Kidney tubule cell (primary cell): Measurements from ENCODE around the gene VPS8.

Experiments
- DNase-seq: peaks from one replicate; pipeline ENCODE4 v3.0.0-alpha.2; 2018; ENCODE audit warnings: low spot score

Gene VPS8

DNA sequence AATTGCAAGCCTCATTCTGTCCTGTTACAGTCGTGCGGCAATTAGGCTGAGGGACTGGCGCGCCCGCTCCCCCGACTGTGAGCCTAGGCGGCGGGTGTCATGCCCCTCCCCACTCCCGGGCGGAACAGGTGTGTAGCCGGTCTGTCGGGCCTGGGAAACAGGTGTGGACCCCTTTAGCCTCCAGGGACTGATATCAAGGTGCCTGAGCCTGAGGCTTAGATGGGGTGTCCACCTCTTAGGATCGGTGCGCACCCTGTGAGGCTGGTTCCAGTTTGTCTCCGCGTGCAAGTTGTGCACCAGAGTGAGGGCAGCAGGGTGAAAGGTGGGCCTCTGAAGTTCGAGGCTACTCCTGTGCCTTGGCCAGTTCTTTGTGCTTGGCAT lies 686 bp downstream of the VPS8 start:
- no peak for DNase-seq

DNA sequence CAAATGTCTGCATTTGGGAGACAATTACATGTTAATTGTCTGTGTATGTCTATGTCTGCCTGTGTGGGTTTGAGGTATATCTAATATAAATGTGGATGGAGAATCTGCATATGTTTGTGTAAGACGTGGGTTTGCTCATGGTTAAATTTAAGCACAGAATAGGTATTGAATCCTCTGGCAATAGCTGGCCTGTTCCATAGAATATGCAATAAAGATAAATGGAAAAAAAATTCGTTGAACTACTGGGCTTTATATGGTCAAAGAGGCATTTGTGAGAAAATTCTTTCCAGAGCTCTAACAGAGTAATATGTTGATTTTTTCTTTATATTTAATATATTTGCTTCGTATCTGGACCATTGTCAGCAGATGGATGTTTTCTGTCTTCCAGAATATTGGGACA lies 1.4 kb downstream of the VPS8 start:
- DNase-seq, result no peak

DNA sequence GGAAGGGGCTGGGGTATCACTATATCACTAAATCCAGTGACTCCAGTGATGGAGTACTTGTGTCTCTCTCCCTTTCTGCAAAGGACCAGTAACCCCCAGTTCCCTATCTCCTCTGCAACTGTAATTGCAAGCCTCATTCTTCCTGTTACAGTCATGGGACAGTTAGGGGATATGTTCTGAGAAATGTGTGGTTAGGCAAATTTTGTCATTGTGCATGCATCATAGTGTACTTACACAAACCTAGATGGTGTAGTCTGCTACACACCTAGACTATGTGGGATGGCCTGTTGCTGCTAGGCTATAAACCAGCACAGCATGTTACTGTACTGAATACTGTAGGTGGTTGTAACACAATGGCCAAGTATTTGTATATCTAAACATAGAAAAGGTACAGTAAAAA lies 2.2 kb downstream of the VPS8 start:
- peak; percentile 26 for DNase-seq

DNA sequence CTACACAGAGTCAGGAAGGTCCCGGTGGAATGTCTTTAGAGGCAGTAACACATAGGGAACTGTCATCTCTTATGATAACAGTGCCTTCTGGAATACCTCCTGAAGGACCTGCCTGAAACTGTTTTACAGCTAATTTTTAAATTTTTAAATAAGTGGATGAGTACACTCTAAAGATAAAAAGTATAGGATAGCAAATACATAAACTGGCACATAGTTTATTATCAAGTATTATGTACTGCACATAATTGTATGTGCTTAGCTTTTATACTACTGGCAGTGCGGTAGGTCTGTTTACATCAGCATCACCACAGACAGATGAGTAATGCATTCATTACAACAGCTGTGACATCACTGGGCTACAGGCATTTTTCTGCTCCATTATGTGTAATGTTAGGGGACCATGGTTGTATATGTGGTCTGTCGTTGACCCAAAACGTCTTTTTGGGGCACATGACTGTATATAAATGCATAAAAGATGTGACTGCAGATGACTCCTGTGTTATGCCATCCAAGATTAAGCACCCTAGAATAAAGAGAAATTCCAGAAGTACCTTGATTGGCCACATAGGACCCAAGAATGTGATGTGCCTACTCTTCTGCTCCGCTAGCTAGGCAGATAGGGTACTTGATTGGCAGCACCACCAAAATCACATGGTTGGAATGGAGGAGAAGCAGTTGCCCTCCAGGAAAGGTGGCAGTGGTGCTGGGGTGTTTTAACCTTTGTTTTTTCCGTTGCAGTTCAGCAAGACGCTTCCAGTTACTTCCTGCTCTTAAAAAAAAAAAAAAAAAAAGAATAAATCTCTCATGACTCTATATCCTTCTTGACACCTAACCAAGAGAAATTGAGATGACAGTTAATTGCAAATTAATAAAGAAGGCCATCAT lies 3.3 kb downstream of the VPS8 start:
- peak; percentile 16 for DNase-seq

DNA sequence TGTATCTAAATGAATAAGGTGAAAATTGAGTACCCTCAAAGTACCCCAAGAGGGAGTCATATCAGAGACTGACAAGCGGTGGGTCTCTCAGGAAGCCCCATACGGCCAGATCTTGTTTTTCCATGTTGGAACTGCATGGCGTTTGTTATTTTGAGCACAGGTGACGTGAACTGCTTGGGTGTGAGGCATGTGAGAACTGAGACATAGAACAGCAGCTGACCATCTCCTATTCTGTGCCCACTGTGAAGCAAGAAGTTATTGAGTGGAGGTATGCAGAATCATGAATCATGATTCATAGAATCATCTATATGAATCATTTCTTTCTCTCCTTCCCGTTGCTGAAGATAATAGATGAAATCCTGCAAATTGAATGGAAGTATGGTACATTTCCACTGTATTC lies 4.6 kb downstream of the VPS8 start:
- DNase-seq, result no peak

DNA sequence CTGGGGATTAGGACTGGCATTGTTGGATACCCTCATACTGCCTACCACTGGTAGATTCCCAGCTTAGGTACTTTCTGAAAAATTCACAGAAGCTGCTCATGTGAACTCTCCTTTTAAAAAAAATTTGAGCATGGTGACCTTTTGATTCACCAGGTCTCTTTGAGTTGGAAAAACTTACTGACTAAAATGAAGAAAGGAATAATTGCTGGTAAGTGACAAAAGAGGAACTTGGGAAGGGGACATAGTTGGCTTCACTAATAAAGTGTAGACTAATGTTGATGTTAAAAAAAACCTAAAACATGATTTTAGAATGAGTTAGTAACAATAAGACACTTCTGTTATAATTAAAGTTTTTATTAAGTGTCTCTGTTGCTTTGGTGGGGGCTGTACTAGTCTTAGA lies 8.6 kb downstream of the VPS8 start:
- DNase-seq, result no peak

DNA sequence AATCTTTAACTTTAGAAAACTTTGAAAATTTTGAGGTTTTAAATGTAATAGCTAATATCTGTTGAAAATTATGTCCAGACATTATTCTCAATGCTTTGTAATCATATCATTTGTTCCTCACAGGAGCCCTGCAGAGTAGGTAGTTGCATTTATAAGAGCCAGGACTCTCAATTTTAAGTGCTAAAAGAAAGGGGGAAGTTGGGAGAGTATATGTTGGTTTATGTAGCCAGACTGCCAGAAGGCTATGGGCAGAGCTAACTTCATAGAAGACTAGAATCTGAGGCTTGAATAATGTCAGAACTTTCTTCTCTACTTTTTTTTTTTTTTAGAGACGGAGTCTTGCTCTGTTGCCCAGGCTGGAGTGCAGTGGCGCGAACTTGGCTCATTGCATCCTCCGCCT lies 9.1 kb downstream of the VPS8 start:
- no peak for DNase-seq

DNA sequence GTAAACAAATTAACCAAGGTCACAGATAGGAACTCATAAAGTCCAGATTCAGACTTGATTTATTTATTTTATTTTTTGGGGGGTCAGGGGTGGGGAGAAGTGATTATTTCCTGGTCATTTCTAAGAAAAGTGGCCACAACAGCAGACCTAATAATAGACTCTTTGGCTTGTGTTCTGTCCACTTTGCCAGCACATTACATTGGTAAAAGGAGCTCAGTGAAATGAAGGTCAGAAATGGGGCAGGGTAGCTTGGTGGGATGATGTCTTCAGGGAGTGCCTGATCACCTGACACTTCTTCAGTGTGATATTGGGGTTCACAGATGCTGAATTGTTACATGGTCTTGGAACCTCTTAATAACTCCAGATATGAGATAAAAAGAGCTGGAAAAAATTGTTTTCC lies 10.1 kb downstream of the VPS8 start:
- no peak for DNase-seq

DNA sequence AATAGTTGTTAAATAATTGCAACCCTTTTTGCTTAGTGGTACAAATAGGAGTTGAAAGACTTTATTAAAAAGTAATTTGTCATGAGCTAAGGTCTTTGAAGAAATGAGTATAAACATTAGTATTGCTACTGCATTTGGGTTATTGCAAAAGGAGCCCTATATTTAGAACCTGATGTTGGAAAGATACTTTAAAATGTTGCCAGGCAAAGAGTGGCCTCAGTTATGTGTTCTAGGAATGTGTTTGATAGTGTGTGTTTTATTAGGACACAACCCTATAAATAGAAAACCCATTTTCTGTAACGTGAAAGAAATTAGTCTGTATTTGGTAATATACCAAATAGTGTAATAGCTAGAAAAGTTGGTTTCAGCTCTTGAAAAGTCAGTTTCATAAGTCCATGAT lies 10.7 kb downstream of the VPS8 start:
- no peak for DNase-seq

DNA sequence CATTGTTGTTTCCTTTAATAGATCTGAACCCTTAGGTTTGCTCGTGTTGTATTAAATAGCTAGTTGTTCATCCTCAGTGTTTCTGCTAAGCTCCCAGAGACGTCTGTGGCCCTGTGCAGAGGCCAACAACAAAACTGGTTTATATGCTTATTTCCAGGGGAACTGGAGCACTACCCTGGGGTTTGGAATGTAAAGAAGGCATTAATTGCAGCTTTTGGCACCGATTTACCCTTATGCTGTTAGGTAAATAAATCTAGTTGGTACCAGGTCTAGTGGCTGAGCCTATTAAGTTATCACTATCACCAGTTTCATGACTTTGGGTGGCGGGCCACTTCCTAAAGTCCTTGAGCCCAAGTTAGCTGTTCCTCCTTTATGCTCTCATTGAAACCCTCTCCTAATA lies 12.0 kb downstream of the VPS8 start:
- DNase-seq, result no peak

DNA sequence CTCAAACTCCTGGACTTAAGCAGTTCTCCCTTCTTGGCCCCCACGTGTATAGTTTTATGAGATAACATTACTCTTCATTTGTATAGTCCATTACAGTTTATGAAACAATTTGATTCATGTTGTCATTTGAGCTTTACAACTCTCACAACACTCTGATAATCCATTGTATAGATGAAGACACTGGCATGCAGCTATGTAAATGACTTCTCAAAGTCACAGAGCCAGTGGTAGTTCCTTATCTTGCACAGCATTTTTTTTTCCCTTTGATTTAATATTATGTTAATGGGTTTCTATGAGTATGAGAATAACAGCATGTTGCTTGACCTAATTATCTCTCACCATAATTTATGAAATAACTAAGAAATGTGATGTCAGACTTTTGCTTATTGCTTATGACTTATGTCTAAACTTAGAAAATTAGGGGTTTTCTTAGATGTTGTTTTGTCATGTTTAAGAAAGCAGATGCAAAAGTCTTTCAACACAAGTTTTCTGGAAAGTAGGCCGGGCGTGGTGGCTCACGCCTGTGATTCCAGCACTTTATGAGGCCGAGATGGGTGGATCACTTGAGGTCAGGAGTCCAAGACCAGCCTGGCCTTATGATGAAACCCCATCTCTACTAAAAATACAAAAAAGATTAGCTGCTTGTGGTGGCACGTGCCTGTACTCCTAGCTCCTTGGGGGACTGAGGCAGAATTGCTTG lies 13.3 kb downstream of the VPS8 start:
- no peak for DNase-seq

DNA sequence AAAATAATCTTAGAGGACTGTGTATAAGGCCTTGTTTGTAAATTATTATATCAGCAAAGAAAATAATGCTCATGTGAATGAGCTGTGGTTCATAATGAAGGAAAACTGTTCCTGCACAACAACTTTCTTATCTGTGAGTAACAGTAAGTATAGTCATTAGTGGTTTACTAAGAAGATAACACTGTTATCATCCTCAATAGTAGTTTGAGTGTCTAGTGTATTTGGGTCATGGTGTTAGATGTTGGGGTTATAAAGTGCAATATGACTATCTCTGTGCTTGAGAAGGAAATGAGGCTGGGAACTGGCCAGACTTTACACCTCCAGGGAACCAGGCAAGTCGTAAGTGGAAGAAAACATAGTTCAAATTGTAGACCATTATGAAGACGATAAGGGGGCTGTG lies 15.6 kb downstream of the VPS8 start:
- DNase-seq, result no peak

DNA sequence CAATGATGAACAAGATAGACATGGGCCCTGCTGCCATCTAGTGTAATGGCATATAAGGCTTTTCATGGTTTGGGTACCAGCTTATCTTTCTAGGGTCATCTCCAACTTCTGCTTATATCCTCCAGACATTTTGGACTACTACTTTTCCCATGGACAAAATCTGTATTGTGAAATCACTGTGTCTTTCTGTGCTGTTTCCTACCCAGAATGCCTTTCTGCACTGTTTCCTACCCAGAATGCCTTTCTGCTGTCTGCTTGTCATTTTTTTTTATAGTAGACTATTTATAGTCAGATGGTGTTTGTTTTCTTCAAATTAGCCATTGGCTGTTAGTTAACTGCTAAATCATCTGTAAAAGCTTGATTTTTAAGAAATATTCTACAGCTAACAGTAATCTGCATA lies 20.1 kb downstream of the VPS8 start:
- DNase-seq, result no peak

DNA sequence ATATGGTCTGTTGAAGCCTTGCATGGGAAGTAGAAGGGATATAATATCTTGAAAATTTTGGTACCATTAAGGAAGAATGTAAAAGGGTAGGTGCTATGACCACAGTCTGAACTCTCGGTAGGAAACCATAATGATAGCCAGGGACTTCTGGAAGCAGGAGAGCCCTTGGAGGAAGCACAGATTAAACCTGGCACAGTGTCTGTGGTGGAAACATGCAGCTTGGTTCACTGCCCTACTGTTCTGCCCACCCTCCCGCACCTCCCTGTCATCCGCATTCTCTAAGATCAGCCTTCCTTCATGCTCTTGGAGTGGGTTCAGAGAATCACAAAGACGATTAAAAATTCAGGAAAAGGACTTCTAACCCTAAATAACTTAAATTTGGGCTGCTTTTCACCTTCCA lies 20.9 kb downstream of the VPS8 start:
- no peak for DNase-seq

DNA sequence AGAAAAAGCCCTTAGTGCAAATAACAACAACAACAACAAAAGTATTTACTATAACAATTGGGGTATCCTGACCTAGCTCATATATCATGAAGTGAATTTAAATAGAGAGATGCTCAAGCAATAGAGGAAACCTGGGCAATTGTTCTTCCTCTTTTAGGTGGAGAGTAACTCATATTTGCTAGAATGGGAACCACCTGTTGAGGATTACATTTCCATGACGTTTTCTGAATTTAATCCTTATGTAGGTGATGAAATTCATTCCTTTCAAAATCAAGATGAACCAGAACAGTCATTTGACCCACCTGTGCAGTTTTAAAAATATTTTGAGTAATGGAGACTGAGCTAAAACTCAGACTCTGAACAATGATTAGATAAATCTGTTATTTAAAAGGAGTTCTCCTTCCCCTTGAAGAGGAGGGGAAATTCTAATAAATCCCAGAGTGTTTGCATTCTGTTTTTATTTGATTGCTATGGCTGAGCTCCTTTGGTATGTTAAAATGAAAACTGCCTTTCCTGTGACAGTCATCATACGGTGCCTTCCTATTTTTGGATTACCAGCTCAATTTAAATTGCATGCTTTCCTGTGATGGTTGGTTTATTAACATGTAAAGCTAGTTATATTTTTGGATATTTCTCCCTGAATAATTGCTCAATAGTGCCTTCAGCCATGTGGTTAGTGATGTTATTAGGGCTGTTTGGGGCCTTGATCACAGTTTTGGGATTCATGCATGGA lies 24.3 kb downstream of the VPS8 start:
- DNase-seq, result no peak

DNA sequence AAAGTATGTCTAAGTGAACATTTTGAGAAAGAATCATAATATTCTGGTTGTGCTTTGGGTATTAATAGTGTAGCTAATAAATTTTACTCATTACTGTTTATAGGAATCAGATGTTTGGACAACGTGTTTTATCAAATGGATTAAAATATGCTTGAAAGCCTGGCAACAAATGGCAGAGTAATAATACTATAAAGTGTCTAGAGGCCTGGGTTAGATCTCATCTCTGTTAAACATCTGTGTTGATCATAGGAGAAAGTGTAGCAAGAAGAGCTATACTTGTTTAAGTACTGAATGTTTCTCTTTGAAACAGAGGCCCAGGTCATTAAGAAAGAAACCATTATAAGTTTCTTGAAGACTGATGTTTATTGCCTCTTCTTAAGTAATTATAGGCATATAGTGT lies 30.5 kb downstream of the VPS8 start:
- DNase-seq, result no peak

DNA sequence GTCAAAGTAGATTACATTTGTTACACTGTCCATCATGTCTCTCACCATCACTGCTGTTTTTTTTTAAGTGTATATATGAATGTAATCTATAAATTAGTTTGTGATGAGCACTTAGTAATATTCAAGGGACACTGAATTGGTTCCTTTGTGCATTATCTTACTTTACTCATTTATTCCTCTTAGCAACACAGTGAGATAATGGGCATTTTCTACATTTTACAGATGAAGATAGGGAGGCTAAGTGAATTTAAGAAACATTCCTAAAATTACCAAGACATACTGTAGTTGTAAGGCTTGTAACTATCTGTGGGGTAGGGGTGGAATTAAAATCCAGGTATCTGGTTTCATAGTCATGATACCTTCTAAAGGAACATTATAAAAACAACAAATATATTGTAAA lies 33.9 kb downstream of the VPS8 start:
- no peak for DNase-seq

DNA sequence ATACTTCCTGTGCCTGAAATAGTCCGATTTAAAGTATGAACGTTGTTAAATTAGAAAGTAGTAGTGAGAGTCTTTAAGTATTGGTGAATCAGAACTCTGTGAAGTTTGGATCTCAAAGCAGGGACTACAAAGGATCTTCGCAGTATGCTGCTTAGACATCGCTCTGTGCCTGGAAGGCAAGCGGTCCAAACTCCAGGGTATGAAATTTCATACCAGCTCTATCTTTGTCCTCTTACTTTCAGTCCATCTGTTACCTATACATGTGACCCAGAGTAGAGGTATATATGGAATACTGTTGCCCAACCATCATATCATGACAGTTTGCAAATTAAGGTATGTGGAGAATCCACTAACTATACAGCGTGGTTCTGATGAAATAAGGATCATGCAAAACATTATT lies 34.5 kb downstream of the VPS8 start:
- DNase-seq, result no peak

DNA sequence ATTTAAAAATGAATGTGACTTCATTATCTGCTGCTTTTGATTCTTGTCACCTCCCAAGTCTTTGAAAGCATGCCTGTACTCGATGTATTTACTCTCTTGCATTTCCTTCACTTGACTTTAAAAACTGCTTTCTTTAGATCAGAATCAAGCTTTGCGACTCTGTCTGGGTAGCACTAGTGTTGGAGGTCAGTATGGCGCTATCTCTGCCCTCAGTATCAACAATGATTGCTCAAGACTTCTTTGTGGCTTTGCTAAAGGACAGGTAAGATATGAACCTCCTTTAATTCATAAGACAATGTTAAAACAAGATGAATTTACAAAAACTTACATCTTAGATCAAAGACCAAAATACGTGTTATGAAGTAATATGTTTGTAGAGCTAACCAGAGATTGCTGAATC lies 37.0 kb downstream of the VPS8 start:
- no peak for DNase-seq

DNA sequence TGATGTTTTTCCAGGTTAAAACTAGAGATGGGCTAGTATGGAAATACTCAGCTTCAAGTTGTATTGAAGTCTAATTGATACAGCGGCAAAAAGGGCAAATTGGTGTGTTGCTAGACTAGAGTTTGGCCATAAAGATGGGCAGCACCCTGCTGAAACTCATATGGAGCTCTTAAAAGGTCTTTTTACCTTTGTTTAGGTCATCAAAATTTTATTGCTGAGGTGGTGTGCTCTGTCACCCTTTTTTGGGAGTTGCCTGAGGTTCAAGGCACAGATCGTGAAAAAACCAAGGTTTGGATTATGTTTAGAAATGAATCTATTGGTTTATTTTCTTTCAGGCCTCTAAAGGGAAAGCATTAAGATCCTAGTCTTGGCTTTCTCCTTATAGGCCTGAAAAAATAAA lies 38.2 kb downstream of the VPS8 start:
- no peak for DNase-seq

DNA sequence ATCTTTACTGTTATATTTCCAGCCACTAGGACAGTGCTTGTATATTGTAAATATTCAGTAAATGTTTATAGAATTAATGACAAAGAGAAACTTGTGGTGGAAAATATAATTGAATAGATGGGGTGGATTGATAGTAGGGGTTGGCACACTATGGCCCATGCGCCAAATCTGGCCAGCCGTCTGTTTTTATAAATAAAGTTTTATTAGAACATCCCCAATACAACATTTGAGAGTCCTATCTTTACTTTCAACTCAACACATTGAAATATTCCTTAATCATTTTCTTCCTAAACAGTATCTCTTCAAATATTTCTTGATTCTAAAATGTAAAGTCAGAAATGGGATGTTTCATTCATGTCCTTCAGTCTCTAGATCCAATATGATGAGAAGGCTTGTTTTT lies 45.1 kb downstream of the VPS8 start:
- DNase-seq, result no peak

DNA sequence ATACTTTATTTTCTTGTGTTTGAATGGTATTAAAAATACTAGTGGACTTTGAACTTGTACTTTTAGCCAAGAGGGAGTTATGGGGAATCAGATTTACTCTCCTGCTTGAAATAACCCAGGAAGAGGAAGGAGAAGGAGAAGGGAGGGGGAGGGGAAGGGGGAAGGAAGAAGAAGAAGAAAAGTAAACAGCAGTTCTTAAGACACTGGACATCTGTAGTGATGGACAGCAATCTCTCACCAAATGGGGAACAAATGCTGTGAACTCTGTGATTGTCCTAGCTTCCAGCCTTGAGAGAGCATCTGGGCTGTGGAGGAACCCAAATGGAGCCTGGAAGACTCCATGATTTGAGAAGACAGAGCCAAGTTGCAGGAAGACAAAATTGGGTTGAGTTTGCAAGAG lies 52.0 kb downstream of the VPS8 start:
- DNase-seq, result no peak

DNA sequence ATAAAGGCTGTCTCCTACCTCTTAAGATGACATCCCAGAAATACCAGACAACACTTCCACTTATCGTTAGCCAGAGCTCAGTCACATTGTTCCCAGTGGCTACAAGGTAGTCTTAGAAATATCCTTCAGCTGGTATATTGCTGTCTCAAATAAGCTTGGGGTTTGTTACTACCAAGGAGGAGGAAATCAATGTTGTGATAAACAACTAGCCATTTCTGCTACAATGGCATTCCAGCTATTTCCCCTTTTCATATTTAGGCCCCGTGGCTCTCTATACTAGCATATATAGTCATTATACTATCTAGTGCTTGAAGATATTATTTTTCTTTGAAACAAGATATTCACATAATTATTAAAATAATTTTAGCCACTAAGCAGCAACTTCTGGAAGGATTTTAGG lies 56.5 kb downstream of the VPS8 start:
- DNase-seq, result no peak
